ENCODE data around the gene CRADD. TPM values are rescaled to one million over a fixed set of nuclear protein-coding genes. Genes with fewer than 3 reads are reported as not detected.
"Not testable (repeated sequence)": the region's sequence is repeated elsewhere in the genome, so short reads cannot be mapped to it uniquely, and the experiment has no call there.

The CRADD gene
- total RNA-seq, 1 donor from 2014 or later, result not detected

GRCh38 chr12:93868771-93869170 is 191.6 kb downstream of the CRADD start:
- TF ChIP-seq CTCF (IDR thresholded peaks at IDR 0.05), result no peak
- peaks cover 0 to 3% of the 10 kb centered on the region in 2 donors for H3K4me1 ChIP-seq
- no peaks in the 10 kb centered on the region for H3K27me3 ChIP-seq
- H3K9me3 ChIP-seq, result peaks cover 8 to 46% of the 10 kb centered on the region in 2 donors
- H3K27ac ChIP-seq, result no peak overlapping the region
- H3K36me3 ChIP-seq, result no peaks in the 10 kb centered on the region
- DNase-seq (ENCODE audit: low spot score in 2 of 2), result no peak
- intact Hi-C loops (cut with DNase I), result no loop called here
- H3K4me3 ChIP-seq, result no peak overlapping the region

- TF ChIP-seq CTCF (IDR thresholded peaks at IDR 0.05), result no peak
- peaks cover 7 to 55% of the 10 kb centered on the region in 2 donors for H3K9me3 ChIP-seq
- no peak for DNase-seq (ENCODE audit: low spot score in 2 of 2)
- H3K27ac ChIP-seq, result peak overlapping the region; percentile 34 to 57
- H3K36me3 ChIP-seq, result no peaks in the 10 kb centered on the region
- intact Hi-C loops (cut with DNase I), result loop anchor here (5.0 kb wide), 1 partner anchor 38 kb away; no protein-coding TSS in a partner anchor
- no peak overlapping the region for H3K4me3 ChIP-seq
- H3K4me1 ChIP-seq, result peaks cover 0 to 3% of the 10 kb centered on the region in 2 donors
- no peaks in the 10 kb centered on the region for H3K27me3 ChIP-seq
Observed at GRCh38 chr12:93870020-93870795, 193.0 kb downstream of the CRADD start.

- not testable (repeated sequence) for DNase-seq (ENCODE audit: low spot score in 2 of 2); H3K4me1 ChIP-seq; H3K36me3 ChIP-seq; H3K27ac ChIP-seq; H3K27me3 ChIP-seq; H3K4me3 ChIP-seq
- H3K9me3 ChIP-seq, result peaks cover 11 to 55% of the 10 kb centered on the region in 2 donors
- intact Hi-C loops (cut with DNase I), result loop anchor here (5.0 kb wide), 1 partner anchor 39 kb away; no protein-coding TSS in a partner anchor
Observed at GRCh38 chr12:93871566-93871965, 194.4 kb downstream of the CRADD start.

GRCh38 chr12:93873561-93873960 is 196.4 kb downstream of the CRADD start:
- no peak for TF ChIP-seq CTCF (IDR thresholded peaks at IDR 0.05)
- H3K9me3 ChIP-seq, result peaks cover 13 to 53% of the 10 kb centered on the region in 2 donors
- intact Hi-C loops (cut with DNase I), result loop anchor here (5.0 kb wide), 1 partner anchor 41 kb away; no protein-coding TSS in a partner anchor

GRCh38 chr12:93875157-93875556 is 198.0 kb downstream of the CRADD start:
- H3K4me3 ChIP-seq, result no peak overlapping the region
- H3K36me3 ChIP-seq, result no peaks in the 10 kb centered on the region
- no peak for DNase-seq (ENCODE audit: low spot score in 2 of 2)
- no peak for TF ChIP-seq CTCF (IDR thresholded peaks at IDR 0.05)
- H3K27me3 ChIP-seq, result no peaks in the 10 kb centered on the region
- H3K9me3 ChIP-seq, result peaks cover 13 to 53% of the 10 kb centered on the region in 2 donors
- H3K27ac ChIP-seq, result no peak overlapping the region
- intact Hi-C loops (cut with DNase I), result no loop called here
- no peaks in the 10 kb centered on the region for H3K4me1 ChIP-seq

More at GRCh38 chr12:93873561-93873960, 196.4 kb downstream of the CRADD start:
- Histone ChIP-seq H3K27ac (no peak overlapping the region), H3K4me1 (peaks cover 0 to 3% of the 10 kb centered on the region in 2 donors), H3K4me3 (no peak overlapping the region), H3K36me3 (no peaks in the 10 kb centered on the region), H3K27me3 (no peaks in the 10 kb centered on the region)
- DNase-seq (ENCODE audit: low spot score in 2 of 2), result no peak

GRCh38 chr12:93876360-93876759 is 199.2 kb downstream of the CRADD start:
- Histone ChIP-seq H3K36me3 (no peaks in the 10 kb centered on the region), H3K27me3 (no peaks in the 10 kb centered on the region), H3K9me3 (peaks cover 13 to 53% of the 10 kb centered on the region in 2 donors), H3K4me3 (no peak overlapping the region), H3K27ac (no peak overlapping the region), H3K4me1 (no peaks in the 10 kb centered on the region)
- no peak for DNase-seq (ENCODE audit: low spot score in 2 of 2)
- no peak for TF ChIP-seq CTCF (IDR thresholded peaks at IDR 0.05)
- intact Hi-C loops (cut with DNase I), result no loop called here
